C4-2B (cell line): ENCODE data around the gene ZNF431.

Experiments
- ZFX ChIP-seq: fragments of 450-650 bp; IDR thresholded peaks from 2 replicates; pipeline ENCODE4 v1.6.1; 2017
- TF ChIP-seq, protein P1 (sequence below): fragments of 450-650 bp; conservative IDR thresholded peaks from 2 replicates; pipeline ENCODE4 v1.5.1; 2017; ENCODE audit warnings: mild to moderate bottlenecking

DNA sequence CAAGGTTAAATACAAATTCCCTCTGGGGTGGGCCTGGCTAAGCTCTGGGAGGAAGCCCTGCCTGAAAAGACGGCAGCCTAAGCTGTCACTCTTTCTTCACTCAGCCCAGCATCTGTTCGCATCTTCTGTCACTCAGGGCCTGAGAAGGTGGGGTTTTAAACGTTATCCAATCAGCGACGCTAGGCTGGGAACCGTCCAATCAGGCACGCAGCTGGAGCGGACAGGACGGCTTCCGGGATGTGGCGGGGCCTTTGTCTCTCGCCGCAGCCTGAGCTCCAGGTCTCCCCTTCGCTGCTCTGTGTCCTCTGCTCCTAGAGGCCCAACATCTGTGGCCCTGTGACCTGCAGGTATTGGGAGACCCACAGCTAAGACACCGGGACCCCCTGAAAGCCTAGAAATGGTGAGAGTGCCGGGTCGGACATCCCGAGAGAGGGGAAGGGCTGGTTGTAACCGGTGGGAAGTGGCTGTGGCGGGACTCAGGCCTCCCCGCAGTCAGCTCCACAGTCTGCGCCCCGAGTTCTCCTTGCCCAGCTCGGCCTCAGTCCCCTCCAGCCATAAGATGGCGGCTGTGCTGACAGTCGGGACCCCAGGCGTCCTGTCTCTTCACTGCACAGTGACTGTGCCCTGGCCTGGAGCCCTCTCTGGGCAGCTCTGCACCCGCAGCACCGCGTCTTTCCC, at the start of gene ZNF431:
- TF ChIP-seq, protein P1, sequence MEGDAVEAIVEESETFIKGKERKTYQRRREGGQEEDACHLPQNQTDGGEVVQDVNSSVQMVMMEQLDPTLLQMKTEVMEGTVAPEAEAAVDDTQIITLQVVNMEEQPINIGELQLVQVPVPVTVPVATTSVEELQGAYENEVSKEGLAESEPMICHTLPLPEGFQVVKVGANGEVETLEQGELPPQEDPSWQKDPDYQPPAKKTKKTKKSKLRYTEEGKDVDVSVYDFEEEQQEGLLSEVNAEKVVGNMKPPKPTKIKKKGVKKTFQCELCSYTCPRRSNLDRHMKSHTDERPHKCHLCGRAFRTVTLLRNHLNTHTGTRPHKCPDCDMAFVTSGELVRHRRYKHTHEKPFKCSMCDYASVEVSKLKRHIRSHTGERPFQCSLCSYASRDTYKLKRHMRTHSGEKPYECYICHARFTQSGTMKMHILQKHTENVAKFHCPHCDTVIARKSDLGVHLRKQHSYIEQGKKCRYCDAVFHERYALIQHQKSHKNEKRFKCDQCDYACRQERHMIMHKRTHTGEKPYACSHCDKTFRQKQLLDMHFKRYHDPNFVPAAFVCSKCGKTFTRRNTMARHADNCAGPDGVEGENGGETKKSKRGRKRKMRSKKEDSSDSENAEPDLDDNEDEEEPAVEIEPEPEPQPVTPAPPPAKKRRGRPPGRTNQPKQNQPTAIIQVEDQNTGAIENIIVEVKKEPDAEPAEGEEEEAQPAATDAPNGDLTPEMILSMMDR: no peak
- peak; percentile 80 for TF ChIP-seq ZFX
